ENCODE data around the gene IGSF21. TPM values are rescaled to one million over a fixed set of nuclear protein-coding genes. Genes with fewer than 3 reads are reported as not detected.

IGSF21 gene
- total RNA-seq, 1 experiment from 2014 or later: 30.5 TPM

DNA sequence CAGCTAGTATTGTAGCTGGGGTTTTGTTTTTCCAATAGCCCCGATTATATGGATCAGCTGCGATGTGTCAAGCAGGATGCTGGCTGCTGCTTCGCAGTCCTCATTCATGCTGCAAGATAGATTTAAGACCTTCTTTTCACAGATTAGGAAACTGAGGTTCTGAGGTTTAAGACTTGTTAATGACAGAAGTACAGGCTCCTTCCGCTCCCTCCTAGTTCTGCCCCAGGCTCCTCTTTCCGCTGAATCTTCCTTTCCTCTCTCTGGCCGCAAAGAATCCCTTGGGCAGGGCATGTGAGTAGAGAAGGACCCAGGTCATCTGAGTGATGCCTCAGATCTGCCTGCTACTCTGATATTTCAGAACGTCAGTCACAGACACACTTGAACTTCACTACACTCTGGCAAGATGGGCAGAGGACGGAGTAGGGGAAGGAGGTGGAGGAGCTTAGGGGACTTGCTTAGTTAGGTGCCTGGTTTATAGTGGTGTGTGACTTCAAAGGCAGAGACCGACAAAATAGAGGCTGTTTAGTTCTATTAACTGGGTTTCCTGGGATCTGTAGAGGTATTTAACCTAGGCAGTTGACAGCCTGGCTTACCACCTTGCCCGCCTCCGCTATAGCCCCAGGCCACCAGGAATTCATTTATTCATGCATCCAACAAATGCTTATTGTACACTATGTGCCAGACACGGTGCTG is 4.2 kb downstream of the IGSF21 start (continued):
- TF ChIP-seq, protein P1, sequence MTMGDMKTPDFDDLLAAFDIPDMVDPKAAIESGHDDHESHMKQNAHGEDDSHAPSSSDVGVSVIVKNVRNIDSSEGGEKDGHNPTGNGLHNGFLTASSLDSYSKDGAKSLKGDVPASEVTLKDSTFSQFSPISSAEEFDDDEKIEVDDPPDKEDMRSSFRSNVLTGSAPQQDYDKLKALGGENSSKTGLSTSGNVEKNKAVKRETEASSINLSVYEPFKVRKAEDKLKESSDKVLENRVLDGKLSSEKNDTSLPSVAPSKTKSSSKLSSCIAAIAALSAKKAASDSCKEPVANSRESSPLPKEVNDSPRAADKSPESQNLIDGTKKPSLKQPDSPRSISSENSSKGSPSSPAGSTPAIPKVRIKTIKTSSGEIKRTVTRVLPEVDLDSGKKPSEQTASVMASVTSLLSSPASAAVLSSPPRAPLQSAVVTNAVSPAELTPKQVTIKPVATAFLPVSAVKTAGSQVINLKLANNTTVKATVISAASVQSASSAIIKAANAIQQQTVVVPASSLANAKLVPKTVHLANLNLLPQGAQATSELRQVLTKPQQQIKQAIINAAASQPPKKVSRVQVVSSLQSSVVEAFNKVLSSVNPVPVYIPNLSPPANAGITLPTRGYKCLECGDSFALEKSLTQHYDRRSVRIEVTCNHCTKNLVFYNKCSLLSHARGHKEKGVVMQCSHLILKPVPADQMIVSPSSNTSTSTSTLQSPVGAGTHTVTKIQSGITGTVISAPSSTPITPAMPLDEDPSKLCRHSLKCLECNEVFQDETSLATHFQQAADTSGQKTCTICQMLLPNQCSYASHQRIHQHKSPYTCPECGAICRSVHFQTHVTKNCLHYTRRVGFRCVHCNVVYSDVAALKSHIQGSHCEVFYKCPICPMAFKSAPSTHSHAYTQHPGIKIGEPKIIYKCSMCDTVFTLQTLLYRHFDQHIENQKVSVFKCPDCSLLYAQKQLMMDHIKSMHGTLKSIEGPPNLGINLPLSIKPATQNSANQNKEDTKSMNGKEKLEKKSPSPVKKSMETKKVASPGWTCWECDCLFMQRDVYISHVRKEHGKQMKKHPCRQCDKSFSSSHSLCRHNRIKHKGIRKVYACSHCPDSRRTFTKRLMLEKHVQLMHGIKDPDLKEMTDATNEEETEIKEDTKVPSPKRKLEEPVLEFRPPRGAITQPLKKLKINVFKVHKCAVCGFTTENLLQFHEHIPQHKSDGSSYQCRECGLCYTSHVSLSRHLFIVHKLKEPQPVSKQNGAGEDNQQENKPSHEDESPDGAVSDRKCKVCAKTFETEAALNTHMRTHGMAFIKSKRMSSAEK (CRISPR knock-in tag; IDR thresholded peaks at IDR 0.05; ENCODE audit: borderline replicate concordance): no peak
- no peak for TF ChIP-seq KAT7 (CRISPR knock-in tag; IDR thresholded peaks at IDR 0.05; ENCODE audit: borderline replicate concordance)
- TF ChIP-seq ZNF232 (CRISPR knock-in tag; IDR thresholded peaks at IDR 0.05): no peak
- TF ChIP-seq TEAD1 (CRISPR knock-in tag; IDR thresholded peaks at IDR 0.05): no peak
- no peak for TF ChIP-seq TP53 (CRISPR knock-in tag; IDR thresholded peaks at IDR 0.05)
- TF ChIP-seq GABPB1 (CRISPR knock-in tag; IDR thresholded peaks at IDR 0.05): no peak

- CTCF ChIA-PET: interaction anchor here (1.9 kb wide), 1 partner anchor 122 kb away, joined by 6 read pairs; no protein-coding TSS in a partner anchor
- no peak overlapping the region for H3K27ac Mint-ChIP-seq
- H3K4me1 Mint-ChIP-seq: peaks cover 46% of the 10 kb centered on the region
- POLR2A ChIA-PET: no interaction called here
- H3K36me3 Mint-ChIP-seq: no peaks in the 10 kb centered on the region
- no peak overlapping the region for H3K4me3 Mint-ChIP-seq
- DNase-seq (ENCODE audit: low spot score) (no peak), ATAC-seq (no peak)
- H3K9me3 Mint-ChIP-seq: no peaks in the 10 kb centered on the region
- H3K27me3 Mint-ChIP-seq (ENCODE audit: low read depth): peaks cover 37% of the 10 kb centered on the region
- TF ChIP-seq, protein P2, sequence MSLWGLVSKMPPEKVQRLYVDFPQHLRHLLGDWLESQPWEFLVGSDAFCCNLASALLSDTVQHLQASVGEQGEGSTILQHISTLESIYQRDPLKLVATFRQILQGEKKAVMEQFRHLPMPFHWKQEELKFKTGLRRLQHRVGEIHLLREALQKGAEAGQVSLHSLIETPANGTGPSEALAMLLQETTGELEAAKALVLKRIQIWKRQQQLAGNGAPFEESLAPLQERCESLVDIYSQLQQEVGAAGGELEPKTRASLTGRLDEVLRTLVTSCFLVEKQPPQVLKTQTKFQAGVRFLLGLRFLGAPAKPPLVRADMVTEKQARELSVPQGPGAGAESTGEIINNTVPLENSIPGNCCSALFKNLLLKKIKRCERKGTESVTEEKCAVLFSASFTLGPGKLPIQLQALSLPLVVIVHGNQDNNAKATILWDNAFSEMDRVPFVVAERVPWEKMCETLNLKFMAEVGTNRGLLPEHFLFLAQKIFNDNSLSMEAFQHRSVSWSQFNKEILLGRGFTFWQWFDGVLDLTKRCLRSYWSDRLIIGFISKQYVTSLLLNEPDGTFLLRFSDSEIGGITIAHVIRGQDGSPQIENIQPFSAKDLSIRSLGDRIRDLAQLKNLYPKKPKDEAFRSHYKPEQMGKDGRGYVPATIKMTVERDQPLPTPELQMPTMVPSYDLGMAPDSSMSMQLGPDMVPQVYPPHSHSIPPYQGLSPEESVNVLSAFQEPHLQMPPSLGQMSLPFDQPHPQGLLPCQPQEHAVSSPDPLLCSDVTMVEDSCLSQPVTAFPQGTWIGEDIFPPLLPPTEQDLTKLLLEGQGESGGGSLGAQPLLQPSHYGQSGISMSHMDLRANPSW (CRISPR knock-in tag; conservative IDR thresholded peaks at IDR 0.05; ENCODE audit: low read depth): no peak
- TF ChIP-seq, protein P3, sequence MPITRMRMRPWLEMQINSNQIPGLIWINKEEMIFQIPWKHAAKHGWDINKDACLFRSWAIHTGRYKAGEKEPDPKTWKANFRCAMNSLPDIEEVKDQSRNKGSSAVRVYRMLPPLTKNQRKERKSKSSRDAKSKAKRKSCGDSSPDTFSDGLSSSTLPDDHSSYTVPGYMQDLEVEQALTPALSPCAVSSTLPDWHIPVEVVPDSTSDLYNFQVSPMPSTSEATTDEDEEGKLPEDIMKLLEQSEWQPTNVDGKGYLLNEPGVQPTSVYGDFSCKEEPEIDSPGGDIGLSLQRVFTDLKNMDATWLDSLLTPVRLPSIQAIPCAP (CRISPR knock-in tag; IDR thresholded peaks at IDR 0.05): no peak
- no peak for TF ChIP-seq CTCF (IDR thresholded peaks at IDR 0.05)
- TF ChIP-seq, protein P4, sequence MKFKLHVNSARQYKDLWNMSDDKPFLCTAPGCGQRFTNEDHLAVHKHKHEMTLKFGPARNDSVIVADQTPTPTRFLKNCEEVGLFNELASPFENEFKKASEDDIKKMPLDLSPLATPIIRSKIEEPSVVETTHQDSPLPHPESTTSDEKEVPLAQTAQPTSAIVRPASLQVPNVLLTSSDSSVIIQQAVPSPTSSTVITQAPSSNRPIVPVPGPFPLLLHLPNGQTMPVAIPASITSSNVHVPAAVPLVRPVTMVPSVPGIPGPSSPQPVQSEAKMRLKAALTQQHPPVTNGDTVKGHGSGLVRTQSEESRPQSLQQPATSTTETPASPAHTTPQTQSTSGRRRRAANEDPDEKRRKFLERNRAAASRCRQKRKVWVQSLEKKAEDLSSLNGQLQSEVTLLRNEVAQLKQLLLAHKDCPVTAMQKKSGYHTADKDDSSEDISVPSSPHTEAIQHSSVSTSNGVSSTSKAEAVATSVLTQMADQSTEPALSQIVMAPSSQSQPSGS (CRISPR knock-in tag; IDR thresholded peaks at IDR 0.05; ENCODE audit: borderline replicate concordance, low read depth): no peak
- no peak for TF ChIP-seq SMAD4 (CRISPR knock-in tag; IDR thresholded peaks at IDR 0.05)
- TF ChIP-seq, protein P5, sequence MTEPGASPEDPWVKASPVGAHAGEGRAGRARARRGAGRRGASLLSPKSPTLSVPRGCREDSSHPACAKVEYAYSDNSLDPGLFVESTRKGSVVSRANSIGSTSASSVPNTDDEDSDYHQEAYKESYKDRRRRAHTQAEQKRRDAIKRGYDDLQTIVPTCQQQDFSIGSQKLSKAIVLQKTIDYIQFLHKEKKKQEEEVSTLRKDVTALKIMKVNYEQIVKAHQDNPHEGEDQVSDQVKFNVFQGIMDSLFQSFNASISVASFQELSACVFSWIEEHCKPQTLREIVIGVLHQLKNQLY (CRISPR knock-in tag; IDR thresholded peaks at IDR 0.05): no peak
- no peak for TF ChIP-seq JUN (CRISPR knock-in tag; IDR thresholded peaks at IDR 0.05)
- no peak for TF ChIP-seq ZNF219 (CRISPR knock-in tag; IDR thresholded peaks at IDR 0.05; ENCODE audit: borderline replicate concordance)
- TF ChIP-seq RELA (CRISPR knock-in tag; IDR thresholded peaks at IDR 0.05; ENCODE audit: borderline replicate concordance): no peak
- TF ChIP-seq MAX (CRISPR knock-in tag; IDR thresholded peaks at IDR 0.05): no peak
- no peak for TF ChIP-seq EMX1 (CRISPR knock-in tag; IDR thresholded peaks at IDR 0.05)
- TF ChIP-seq TP53 (CRISPR knock-in tag; IDR thresholded peaks at IDR 0.05): no peak
- TF ChIP-seq, protein P6, sequence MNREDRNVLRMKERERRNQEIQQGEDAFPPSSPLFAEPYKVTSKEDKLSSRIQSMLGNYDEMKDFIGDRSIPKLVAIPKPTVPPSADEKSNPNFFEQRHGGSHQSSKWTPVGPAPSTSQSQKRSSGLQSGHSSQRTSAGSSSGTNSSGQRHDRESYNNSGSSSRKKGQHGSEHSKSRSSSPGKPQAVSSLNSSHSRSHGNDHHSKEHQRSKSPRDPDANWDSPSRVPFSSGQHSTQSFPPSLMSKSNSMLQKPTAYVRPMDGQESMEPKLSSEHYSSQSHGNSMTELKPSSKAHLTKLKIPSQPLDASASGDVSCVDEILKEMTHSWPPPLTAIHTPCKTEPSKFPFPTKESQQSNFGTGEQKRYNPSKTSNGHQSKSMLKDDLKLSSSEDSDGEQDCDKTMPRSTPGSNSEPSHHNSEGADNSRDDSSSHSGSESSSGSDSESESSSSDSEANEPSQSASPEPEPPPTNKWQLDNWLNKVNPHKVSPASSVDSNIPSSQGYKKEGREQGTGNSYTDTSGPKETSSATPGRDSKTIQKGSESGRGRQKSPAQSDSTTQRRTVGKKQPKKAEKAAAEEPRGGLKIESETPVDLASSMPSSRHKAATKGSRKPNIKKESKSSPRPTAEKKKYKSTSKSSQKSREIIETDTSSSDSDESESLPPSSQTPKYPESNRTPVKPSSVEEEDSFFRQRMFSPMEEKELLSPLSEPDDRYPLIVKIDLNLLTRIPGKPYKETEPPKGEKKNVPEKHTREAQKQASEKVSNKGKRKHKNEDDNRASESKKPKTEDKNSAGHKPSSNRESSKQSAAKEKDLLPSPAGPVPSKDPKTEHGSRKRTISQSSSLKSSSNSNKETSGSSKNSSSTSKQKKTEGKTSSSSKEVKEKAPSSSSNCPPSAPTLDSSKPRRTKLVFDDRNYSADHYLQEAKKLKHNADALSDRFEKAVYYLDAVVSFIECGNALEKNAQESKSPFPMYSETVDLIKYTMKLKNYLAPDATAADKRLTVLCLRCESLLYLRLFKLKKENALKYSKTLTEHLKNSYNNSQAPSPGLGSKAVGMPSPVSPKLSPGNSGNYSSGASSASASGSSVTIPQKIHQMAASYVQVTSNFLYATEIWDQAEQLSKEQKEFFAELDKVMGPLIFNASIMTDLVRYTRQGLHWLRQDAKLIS (CRISPR knock-in tag; IDR thresholded peaks at IDR 0.05; ENCODE audit: borderline replicate concordance): no peak
- TF ChIP-seq HMGA2 (CRISPR knock-in tag; IDR thresholded peaks at IDR 0.05): no peak
These were observed 5.0 kb downstream of the IGSF21 start for GRCh38 chr1:18112611-18113010.

Measured in WTC11 (cell line).